ENCODE data around the gene PLEKHG3.

The PLEKHG3 gene

DNA sequence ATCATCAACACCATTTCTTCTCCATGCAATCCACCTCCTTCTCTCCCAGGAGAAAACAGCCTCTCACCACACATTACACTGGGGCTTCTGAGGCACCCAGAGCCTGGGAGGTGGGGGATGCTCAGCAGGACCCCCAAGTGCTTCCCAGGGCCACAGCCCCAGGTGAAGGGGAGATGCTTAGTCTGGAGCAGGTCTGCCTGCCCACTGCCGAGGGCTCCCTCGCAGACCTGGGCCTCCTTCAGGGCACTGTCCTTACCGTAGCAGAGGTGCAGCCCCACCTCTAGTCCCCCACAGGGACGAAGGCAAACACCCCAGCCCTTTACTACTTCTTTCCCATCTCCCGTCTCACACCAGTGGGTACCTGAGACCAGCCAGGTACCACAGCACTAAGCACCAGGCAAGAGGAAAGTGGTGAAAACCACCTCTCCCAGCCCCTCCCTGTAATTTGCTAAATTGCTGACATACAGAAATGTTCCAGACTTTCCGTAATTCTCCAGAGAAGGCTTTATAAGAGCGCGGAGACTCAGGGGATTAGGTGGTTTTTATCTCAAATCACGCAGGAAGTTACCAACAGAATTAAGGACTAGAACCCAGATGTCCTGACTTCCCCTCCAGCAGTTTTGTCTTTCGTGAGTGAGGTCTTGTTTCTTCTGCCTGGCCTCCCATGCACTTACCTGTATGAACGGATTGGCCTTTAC, 59.0 kb downstream of the PLEKHG3 start:
- H3K36me3 ChIP-seq (ENCODE audit: control insufficient read depth, low read length) = no peaks in the 10 kb centered on the region
- H3K9me3 ChIP-seq (ENCODE audit: control insufficient read depth, insufficient read depth, low read length) = no peaks in the 10 kb centered on the region
- H3K4me1 ChIP-seq (ENCODE audit: control insufficient read depth, low read length) = peaks cover 16% of the 10 kb centered on the region
- no peak overlapping the region for H3K27ac ChIP-seq (ENCODE audit: low read depth, low read length)
- no peak overlapping the region for H3K4me2 ChIP-seq (ENCODE audit: low read length)
- TF ChIP-seq, protein P1, sequence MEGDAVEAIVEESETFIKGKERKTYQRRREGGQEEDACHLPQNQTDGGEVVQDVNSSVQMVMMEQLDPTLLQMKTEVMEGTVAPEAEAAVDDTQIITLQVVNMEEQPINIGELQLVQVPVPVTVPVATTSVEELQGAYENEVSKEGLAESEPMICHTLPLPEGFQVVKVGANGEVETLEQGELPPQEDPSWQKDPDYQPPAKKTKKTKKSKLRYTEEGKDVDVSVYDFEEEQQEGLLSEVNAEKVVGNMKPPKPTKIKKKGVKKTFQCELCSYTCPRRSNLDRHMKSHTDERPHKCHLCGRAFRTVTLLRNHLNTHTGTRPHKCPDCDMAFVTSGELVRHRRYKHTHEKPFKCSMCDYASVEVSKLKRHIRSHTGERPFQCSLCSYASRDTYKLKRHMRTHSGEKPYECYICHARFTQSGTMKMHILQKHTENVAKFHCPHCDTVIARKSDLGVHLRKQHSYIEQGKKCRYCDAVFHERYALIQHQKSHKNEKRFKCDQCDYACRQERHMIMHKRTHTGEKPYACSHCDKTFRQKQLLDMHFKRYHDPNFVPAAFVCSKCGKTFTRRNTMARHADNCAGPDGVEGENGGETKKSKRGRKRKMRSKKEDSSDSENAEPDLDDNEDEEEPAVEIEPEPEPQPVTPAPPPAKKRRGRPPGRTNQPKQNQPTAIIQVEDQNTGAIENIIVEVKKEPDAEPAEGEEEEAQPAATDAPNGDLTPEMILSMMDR (IDR thresholded peaks at IDR 0.05; ENCODE audit: low read depth, low read length, poor library complexity, severe bottlenecking) = no peak
- no peak for TF ChIP-seq EZH2phosphoT487 (IDR thresholded peaks at IDR 0.05; ENCODE audit: borderline replicate concordance, low read length)
- no peaks in the 10 kb centered on the region for H3F3A ChIP-seq (ENCODE audit: control insufficient read depth, insufficient read depth)
- H4K20me1 ChIP-seq (ENCODE audit: control insufficient read depth, insufficient read depth, low read depth, low read length) = no peaks in the 10 kb centered on the region
- H3K27me3 ChIP-seq (ENCODE audit: control insufficient read depth, low read length) = peaks cover 9% of the 10 kb centered on the region; the same call in 1 of the 2 replicates
- no peak overlapping the region for H3K4me3 ChIP-seq (ENCODE audit: low read length)
- no peaks in the 10 kb centered on the region for H3K9me2 ChIP-seq (replicated peaks; ENCODE audit: control insufficient read depth, low read length)
- no peaks in the 10 kb centered on the region for H3K79me2 ChIP-seq (ENCODE audit: control insufficient read depth, low read length)

DNA sequence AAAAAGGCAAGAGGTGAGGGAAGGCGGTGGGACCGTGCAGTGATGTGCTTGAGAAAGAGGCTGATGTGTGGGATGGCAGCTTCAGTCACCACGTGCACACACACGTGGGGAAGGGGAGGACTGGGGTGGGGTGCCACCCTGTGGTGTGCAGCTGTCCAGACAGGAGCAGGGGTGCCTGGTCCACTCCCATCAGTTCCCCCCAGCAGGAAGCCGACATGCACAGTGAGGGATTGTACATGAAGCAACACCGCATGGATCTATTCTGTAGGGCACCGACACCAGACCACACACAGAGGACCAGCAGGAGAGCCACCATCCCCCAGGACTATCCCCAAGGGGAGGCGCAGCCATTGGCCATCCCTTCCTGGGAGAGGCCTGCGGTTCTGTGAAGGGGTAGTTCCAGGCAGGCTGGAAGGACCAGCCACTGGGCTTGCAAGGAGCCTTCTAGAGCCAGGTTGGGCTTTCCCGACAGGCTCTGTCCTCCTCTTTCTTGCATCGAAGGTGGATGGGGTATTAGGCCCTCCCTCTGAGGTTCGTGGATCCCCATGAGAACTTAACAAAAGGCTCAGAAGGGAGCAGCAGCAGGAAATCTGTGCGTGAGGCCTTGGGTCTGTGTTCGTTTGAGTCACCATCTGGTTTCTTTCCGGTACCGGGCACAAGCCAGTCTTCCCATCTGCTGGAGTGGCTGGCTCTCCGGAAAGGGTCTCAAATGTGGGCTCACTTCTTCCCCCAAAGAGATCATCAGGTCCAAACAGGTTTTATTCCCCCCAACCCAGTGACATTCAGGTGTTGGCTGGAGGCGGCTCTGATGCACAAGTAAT, 59.8 kb downstream of the PLEKHG3 start:
- peaks cover 9% of the 10 kb centered on the region; the same call in 1 of the 2 replicates for H3K27me3 ChIP-seq (ENCODE audit: control insufficient read depth, low read length)
- no peaks in the 10 kb centered on the region for H3K9me2 ChIP-seq (replicated peaks; ENCODE audit: control insufficient read depth, low read length)
- H3K9me3 ChIP-seq (ENCODE audit: control insufficient read depth, insufficient read depth, low read length) = no peaks in the 10 kb centered on the region
- peaks cover 16% of the 10 kb centered on the region for H3K4me1 ChIP-seq (ENCODE audit: control insufficient read depth, low read length)
- H3F3A ChIP-seq (ENCODE audit: control insufficient read depth, insufficient read depth) = no peaks in the 10 kb centered on the region
- no peak overlapping the region; the same call in 1 of the 2 replicates for H3K4me3 ChIP-seq (ENCODE audit: low read length)
- no peaks in the 10 kb centered on the region for H3K79me2 ChIP-seq (ENCODE audit: control insufficient read depth, low read length)
- peak overlapping the region; percentile 44 for H3K4me2 ChIP-seq (ENCODE audit: low read length)
- TF ChIP-seq EZH2phosphoT487 (IDR thresholded peaks at IDR 0.05; ENCODE audit: borderline replicate concordance, low read length) = no peak
- TF ChIP-seq, protein P1 (IDR thresholded peaks at IDR 0.05; ENCODE audit: low read depth, low read length, poor library complexity, severe bottlenecking) = peak; percentile 12
- H4K20me1 ChIP-seq (ENCODE audit: control insufficient read depth, insufficient read depth, low read depth, low read length) = no peaks in the 10 kb centered on the region
- H3K36me3 ChIP-seq (ENCODE audit: control insufficient read depth, low read length) = no peaks in the 10 kb centered on the region
- H3K27ac ChIP-seq (ENCODE audit: low read depth, low read length) = no peak overlapping the region

- peak overlapping the region; percentile 36; the same call in 1 of the 2 replicates for H3K4me3 ChIP-seq (ENCODE audit: low read length)
- peaks cover 16% of the 10 kb centered on the region for H3K4me1 ChIP-seq (ENCODE audit: control insufficient read depth, low read length)
- no peaks in the 10 kb centered on the region for H3F3A ChIP-seq (ENCODE audit: control insufficient read depth, insufficient read depth)
- no peak overlapping the region for H3K27ac ChIP-seq (ENCODE audit: low read depth, low read length)
- TF ChIP-seq EZH2phosphoT487 (IDR thresholded peaks at IDR 0.05; ENCODE audit: borderline replicate concordance, low read length) = no peak
- TF ChIP-seq, protein P1 (IDR thresholded peaks at IDR 0.05; ENCODE audit: low read depth, low read length, poor library complexity, severe bottlenecking) = peak; percentile 79
- no peaks in the 10 kb centered on the region for H3K9me2 ChIP-seq (replicated peaks; ENCODE audit: control insufficient read depth, low read length)
- H3K36me3 ChIP-seq (ENCODE audit: control insufficient read depth, low read length) = no peaks in the 10 kb centered on the region
- H3K4me2 ChIP-seq (ENCODE audit: low read length) = peak overlapping the region; percentile 44
- H3K79me2 ChIP-seq (ENCODE audit: control insufficient read depth, low read length) = no peaks in the 10 kb centered on the region
- no peaks in the 10 kb centered on the region for H3K9me3 ChIP-seq (ENCODE audit: control insufficient read depth, insufficient read depth, low read length)
- H3K27me3 ChIP-seq (ENCODE audit: control insufficient read depth, low read length) = peaks cover 9% of the 10 kb centered on the region; the same call in 1 of the 2 replicates
- H4K20me1 ChIP-seq (ENCODE audit: control insufficient read depth, insufficient read depth, low read depth, low read length) = no peaks in the 10 kb centered on the region
These were observed 60.7 kb downstream of the PLEKHG3 start for GRCh38 chr14:64764641-64765520.
